Large intestine (tissue), 3 donors: Measurements from ENCODE around the gene CBFB. TPM values are rescaled to one million over a fixed set of nuclear protein-coding genes. Genes with fewer than 3 reads are reported as not detected.

Source experiments
- DNase-seq, 2 donors: peaks; one replicate each; pipeline versions ENCODE4 v3.0.0 to v3.0.0-alpha.2; 2013
- H3K27ac ChIP-seq: one replicate; pipeline ENCODE4 v1.5.1; 2013; ENCODE audit warnings: low read length
- H3K27me3 ChIP-seq: 2 replicates; pipeline ENCODE4 v1.6.1; 2013; ENCODE audit warnings: low read length; ENCODE audit not compliant: control insufficient read depth, insufficient read depth
- H3K36me3 ChIP-seq: 2 replicates; pipeline ENCODE4 v1.6.1; 2013; ENCODE audit warnings: low read length; ENCODE audit not compliant: control insufficient read depth, insufficient read depth
- H3K4me1 ChIP-seq: one replicate; pipeline ENCODE4 v1.6.1; 2013; ENCODE audit warnings: low read length; ENCODE audit not compliant: control insufficient read depth, insufficient read depth
- H3K4me3 ChIP-seq: one replicate; pipeline ENCODE4 v1.5.1; 2013; ENCODE audit warnings: low read length
- H3K9me3 ChIP-seq: one replicate; pipeline ENCODE4 v1.6.1; 2013; ENCODE audit warnings: mild to moderate bottlenecking, low read depth, low read length, moderate library complexity; ENCODE audit not compliant: control insufficient read depth
- WGBS: methylation state at CpG from one replicate; pipeline ENCODE4 v1.1.5; 2013; ENCODE audit warnings: low lambda C conversion rate; ENCODE audit not compliant: insufficient coverage; 5-methylcytosine and 5-hydroxymethylcytosine counted together
- polyA plus RNA-seq: library from polyadenylated mRNA; unstranded; fragments of 120-200 nt; gene quantifications from one replicate; pipeline ENCODE4 v1.2.1, GENCODE V29; 2013

Gene CBFB
- polyA plus RNA-seq, 1 donor = 25.1 TPM

- peaks cover 43% of the 10 kb centered on the region for H3K36me3 ChIP-seq
- peaks cover 8% of the 10 kb centered on the region for H3K9me3 ChIP-seq
- no peak overlapping the region for H3K27ac ChIP-seq
- peaks cover 3% of the 10 kb centered on the region for H3K4me1 ChIP-seq
- WGBS = no CpG with 5 or more reads among the region's 2 CpGs
- H3K4me3 ChIP-seq = no peak overlapping the region
- peaks cover 38% of the 10 kb centered on the region for H3K27me3 ChIP-seq
- no peak for DNase-seq
These were observed 119.3 kb downstream of the CBFB start for GRCh38 chr16:67148221-67148620.

GRCh38 chr16:67148656-67149275, 119.8 kb downstream of the CBFB start:
- H3K4me1 ChIP-seq = peaks cover 3% of the 10 kb centered on the region
- H3K4me3 ChIP-seq = no peak overlapping the region
- DNase-seq = no peak
- H3K36me3 ChIP-seq = peaks cover 40% of the 10 kb centered on the region
- peaks cover 8% of the 10 kb centered on the region for H3K9me3 ChIP-seq
- peaks cover 41% of the 10 kb centered on the region for H3K27me3 ChIP-seq
- WGBS = no CpG with 5 or more reads among the region's 11 CpGs
- no peak overlapping the region for H3K27ac ChIP-seq

- DNase-seq = no peak
- Histone ChIP-seq H3K27me3 (peaks cover 47% of the 10 kb centered on the region), H3K27ac (no peak overlapping the region), H3K36me3 (peaks cover 34% of the 10 kb centered on the region), H3K4me3 (no peak overlapping the region), H3K4me1 (peaks cover 3% of the 10 kb centered on the region), H3K9me3 (peaks cover 8% of the 10 kb centered on the region)
- no CpG with 5 or more reads among the region's 77 CpGs for WGBS
These were observed 120.5 kb downstream of the CBFB start for GRCh38 chr16:67149276-67150046.

- peak overlapping the region; percentile 38 for H3K4me3 ChIP-seq
- peaks cover 55% of the 10 kb centered on the region for H3K27me3 ChIP-seq
- peaks cover 26% of the 10 kb centered on the region for H3K36me3 ChIP-seq
- DNase-seq = peak; percentile 54 to 68
- H3K4me1 ChIP-seq = peaks cover 6% of the 10 kb centered on the region
- peak overlapping the region; percentile 73 for H3K27ac ChIP-seq
- H3K9me3 ChIP-seq = peaks cover 12% of the 10 kb centered on the region
- WGBS = no CpG with 5 or more reads among the region's 94 CpGs
These were observed 121.3 kb downstream of the CBFB start for GRCh38 chr16:67150047-67150832.

Other genes starting within 250 kb of the CBFB start
- 0.09 TPM for gene TERB1, start 227.6 kb upstream of the CBFB start, polyA plus RNA-seq
- 67.6 TPM for gene NAE1, start 198.2 kb upstream of the CBFB start, polyA plus RNA-seq
- 12.1 TPM for gene CA7, start 184.7 kb upstream of the CBFB start, polyA plus RNA-seq
- gene PDP2, start 148.6 kb upstream of the CBFB start, polyA plus RNA-seq = 9.6 TPM
- gene CDH16, start 110.3 kb upstream of the CBFB start, polyA plus RNA-seq = 7.9 TPM
- gene RRAD, start 103.6 kb upstream of the CBFB start, polyA plus RNA-seq = 2.0 TPM
- gene CIAO2B, start 94.7 kb upstream of the CBFB start, polyA plus RNA-seq = 82.1 TPM
- gene CES2, start 93.6 kb upstream of the CBFB start, polyA plus RNA-seq = 181 TPM
- gene CES3, start 67.9 kb upstream of the CBFB start, polyA plus RNA-seq = 16.0 TPM
- gene CES4A, start 40.6 kb upstream of the CBFB start, polyA plus RNA-seq = 23.5 TPM
- gene PHAF1, start 80.8 kb downstream of the CBFB start, polyA plus RNA-seq = 14.3 TPM
- gene B3GNT9, start 121.8 kb downstream of the CBFB start, polyA plus RNA-seq = 5.5 TPM
- gene TRADD, start 130.8 kb downstream of the CBFB start, polyA plus RNA-seq = 13.2 TPM
- gene FBXL8, start 130.8 kb downstream of the CBFB start, polyA plus RNA-seq = 5.0 TPM
- 8.2 TPM for gene HSF4, start 135.6 kb downstream of the CBFB start, polyA plus RNA-seq
- gene NOL3, start 141.4 kb downstream of the CBFB start, polyA plus RNA-seq = 5.8 TPM
- 29.2 TPM for gene MATCAP1, start 154.8 kb downstream of the CBFB start, polyA plus RNA-seq
- 2.1 TPM for gene EXOC3L1, start 161.0 kb downstream of the CBFB start, polyA plus RNA-seq
- gene E2F4, start 163.0 kb downstream of the CBFB start, polyA plus RNA-seq = 67.6 TPM
- gene ELMO3, start 170.0 kb downstream of the CBFB start, polyA plus RNA-seq = 34.0 TPM
- 52.8 TPM for gene TMEM208, start 198.0 kb downstream of the CBFB start, polyA plus RNA-seq
- gene FHOD1, start 218.3 kb downstream of the CBFB start, polyA plus RNA-seq = 13.8 TPM
- 0.96 TPM for gene SLC9A5, start 219.8 kb downstream of the CBFB start, polyA plus RNA-seq